HL-60 (cell line): ENCODE measurements around the gene JAM2.

Experiments
- DNase-seq, 2 experiments: peaks; one replicate each; pipeline ENCODE4 v3.0.0-alpha.2; 2010 to 2020; ENCODE audit warnings: low read depth in 1 of 2, low spot score in 1 of 2
- H3K27ac ChIP-seq: fragments of 250-450 bp; sonication (Bioruptor Pico); replicated peaks from 2 replicates; pipeline ENCODE4 v1.5.1; 2020; ENCODE audit warnings: mild to moderate bottlenecking, moderate library complexity
- H3K27me3 ChIP-seq: fragments of 250-450 bp; sonication (Bioruptor Pico); 2 replicates; pipeline ENCODE4 v1.5.1; 2021; ENCODE audit warnings: mild to moderate bottlenecking, moderate library complexity; ENCODE audit not compliant: insufficient read depth, poor library complexity, severe bottlenecking
- H3K4me3 ChIP-seq: replicated peaks from 2 replicates; pipeline ENCODE4 v1.5.1; 2011; ENCODE audit warnings: mild to moderate bottlenecking, control low read depth, low read length; ENCODE audit not compliant: insufficient read depth
- CTCF ChIP-seq: IDR thresholded peaks from one replicate; pipeline ENCODE4 v1.5.1; 2011; ENCODE audit warnings: low read length, control low read depth, inconsistent platforms; ENCODE audit not compliant: insufficient read depth
- GABPA ChIP-seq: IDR thresholded peaks from 2 replicates; pipeline ENCODE4 v1.6.1; 2012; ENCODE audit warnings: low read depth
- POLR2AphosphoS5 ChIP-seq: IDR thresholded peaks from 2 replicates; pipeline ENCODE4 v1.6.1; 2012; ENCODE audit warnings: low read depth
- REST ChIP-seq: IDR thresholded peaks from 2 replicates; pipeline ENCODE4 v1.6.1; 2012; ENCODE audit warnings: low read depth; ENCODE audit not compliant: insufficient replicate concordance
- SPI1 ChIP-seq: IDR thresholded peaks from 2 replicates; pipeline ENCODE4 v1.6.1; 2012; ENCODE audit warnings: low read depth, mild to moderate bottlenecking, borderline replicate concordance

Gene JAM2

GRCh38 chr21:25734904-25735645 lies 96.0 kb downstream of the JAM2 start, which contains the start of the genes ATP5PF and GABPA:
TSS of gene ATP5PF (minus strand) at chr21:25734904. CDS start at chr21:25729794, 5,110 bp downstream.
TSS of gene GABPA (plus strand) at chr21:25734972. CDS start at chr21:25741599, 6,627 bp downstream.
- H3K27ac ChIP-seq = peak within 1 kb of the TSS; percentile 100
- no peak for TF ChIP-seq CTCF
- TF ChIP-seq SPI1 = peak; percentile 78; the same call in 1 of the 2 replicates
- TF ChIP-seq POLR2AphosphoS5 = no peak; the same call in 1 of the 2 replicates
- TF ChIP-seq REST = no peak
- TF ChIP-seq GABPA = peak; percentile 100
- peak within 1 kb of the TSS; percentile 90 for H3K4me3 ChIP-seq
- H3K27me3 ChIP-seq = no peaks in the 10 kb centered on the region
- DNase-seq = peak; percentile 97 to 98

- peak in 1 of 2 experiments; percentile 81 for DNase-seq
- peak overlapping the region; percentile 100 for H3K27ac ChIP-seq
- TF ChIP-seq POLR2AphosphoS5 (no peak), REST (no peak), SPI1 (no peak), CTCF (no peak), GABPA (peak; percentile 66; the same call in 1 of the 2 replicates)
- H3K27me3 ChIP-seq = no peaks in the 10 kb centered on the region
- H3K4me3 ChIP-seq = peak overlapping the region; percentile 90
Observed at GRCh38 chr21:25735646-25736597, 96.9 kb downstream of the JAM2 start.

GRCh38 chr21:25737421-25737820 lies 98.4 kb downstream of the JAM2 start:
- Histone ChIP-seq H3K4me3 (no peak overlapping the region), H3K27ac (peak overlapping the region; percentile 100; the same call in 1 of the 2 replicates), H3K27me3 (no peaks in the 10 kb centered on the region)
- TF ChIP-seq REST (no peak), CTCF (no peak), POLR2AphosphoS5 (no peak), SPI1 (no peak), GABPA (no peak)
- DNase-seq = no peak
